SIG-M5 (cell line): ENCODE results near the gene DCUN1D1.

Source experiments
- DNase-seq: peaks from one replicate; lab custom pipeline; 2025; lab: John Stamatoyannopoulos, UW

DCUN1D1 gene

DNA sequence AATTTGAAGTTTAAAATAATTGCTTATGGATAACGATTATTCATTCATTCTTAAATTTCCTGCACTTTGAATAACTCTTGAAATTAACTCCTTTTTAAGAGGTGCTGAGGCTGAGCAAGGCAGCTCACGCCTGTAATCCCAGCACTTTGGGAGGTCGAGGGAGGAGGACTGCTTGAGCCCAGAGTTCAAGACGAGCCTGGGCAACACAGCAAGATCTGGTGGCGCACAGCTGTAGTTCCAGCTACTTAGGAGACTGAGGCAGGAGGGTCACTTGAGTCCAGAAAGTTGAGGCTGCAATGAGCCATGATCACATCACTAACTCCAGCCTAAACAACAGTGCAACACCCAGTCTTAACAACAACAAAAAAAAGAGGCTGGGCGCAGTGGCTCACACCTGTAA is 8.0 kb downstream of the DCUN1D1 start:
- DNase-seq = no peak

DNA sequence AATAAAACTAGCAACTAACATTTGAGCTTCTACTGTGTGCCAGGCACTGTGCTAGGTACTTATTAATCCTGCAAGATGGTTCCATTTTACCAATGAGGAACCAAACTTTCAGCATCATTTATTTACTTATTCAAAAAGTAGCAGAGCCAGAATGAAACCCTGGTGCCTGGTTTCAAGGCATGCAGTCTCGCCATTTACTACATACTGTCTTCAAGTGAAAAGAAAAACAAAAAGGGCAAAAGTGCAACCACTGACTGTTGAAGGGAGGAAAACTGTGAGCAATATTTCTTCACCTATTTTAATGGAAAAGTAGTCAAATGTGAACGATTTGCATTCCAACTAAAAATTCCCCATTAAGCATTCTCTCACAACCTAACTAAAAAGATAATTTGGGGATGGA is 8.7 kb downstream of the DCUN1D1 start:
- no peak for DNase-seq

DNA sequence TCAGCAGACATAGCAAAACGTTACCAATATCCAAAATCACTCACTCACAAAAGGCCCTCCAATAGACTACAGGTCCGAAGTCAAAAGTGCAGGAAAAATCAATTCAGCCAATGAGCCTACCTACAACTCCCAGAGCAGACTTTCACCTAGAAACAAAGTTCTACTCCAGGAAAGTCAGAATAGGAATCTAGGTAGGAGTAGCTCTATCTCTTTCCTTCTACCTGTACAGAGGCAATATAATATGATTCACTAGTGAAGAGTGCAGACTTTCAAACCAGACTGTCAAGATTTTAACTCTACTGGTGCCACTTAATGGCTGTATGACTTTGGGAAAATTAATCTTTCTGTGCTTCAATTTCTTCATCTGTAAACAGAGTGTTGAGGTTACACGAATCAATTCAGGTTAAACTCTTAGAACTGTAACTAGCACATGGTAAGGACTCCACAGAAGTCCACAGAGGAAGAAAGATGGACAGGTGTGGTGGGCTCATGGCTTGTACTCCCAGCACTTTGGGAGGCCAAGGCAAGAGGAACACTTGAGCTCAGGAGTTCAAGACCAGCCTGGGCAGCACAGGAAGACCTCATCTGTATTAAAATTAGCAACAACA is 9.4 kb downstream of the DCUN1D1 start:
- DNase-seq = no peak

DNA sequence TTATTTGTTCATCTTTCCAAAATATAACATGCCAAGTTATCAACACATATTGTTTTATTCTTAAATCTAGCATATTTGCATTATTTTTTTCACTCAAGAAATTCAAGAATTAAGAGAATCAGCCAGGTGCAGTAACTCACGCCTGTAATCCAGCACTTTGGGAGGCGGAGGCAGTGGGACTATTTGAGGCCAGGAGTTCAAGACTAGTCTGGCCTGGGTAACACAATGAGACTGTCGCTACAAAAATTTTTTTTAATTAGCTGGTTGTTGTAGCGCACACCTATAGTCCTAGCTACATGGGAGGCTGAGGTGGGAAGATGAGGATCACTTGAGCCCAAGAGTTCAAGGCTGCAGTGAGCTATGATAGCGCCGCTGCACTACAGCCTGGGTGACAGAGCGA is 10.5 kb downstream of the DCUN1D1 start:
- DNase-seq = no peak

DNA sequence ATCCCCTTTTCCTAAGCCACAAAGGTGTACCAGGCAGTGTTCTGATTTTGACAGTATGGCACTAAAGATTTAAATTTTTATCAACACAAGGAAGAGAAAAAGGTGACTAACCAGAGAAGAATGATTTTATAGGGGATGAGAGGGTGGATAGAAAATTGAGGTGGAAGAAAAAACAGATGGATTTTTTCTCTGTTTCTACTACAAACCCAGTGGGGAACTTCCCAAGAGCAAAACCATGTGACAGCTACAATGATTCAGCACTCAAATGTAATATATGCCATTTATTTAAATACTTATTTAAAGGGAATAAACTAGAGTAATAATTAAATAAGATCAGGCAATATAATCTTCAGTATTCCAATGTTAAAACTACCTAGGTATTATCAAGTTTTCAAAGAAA is 11.1 kb downstream of the DCUN1D1 start:
- no peak for DNase-seq

DNA sequence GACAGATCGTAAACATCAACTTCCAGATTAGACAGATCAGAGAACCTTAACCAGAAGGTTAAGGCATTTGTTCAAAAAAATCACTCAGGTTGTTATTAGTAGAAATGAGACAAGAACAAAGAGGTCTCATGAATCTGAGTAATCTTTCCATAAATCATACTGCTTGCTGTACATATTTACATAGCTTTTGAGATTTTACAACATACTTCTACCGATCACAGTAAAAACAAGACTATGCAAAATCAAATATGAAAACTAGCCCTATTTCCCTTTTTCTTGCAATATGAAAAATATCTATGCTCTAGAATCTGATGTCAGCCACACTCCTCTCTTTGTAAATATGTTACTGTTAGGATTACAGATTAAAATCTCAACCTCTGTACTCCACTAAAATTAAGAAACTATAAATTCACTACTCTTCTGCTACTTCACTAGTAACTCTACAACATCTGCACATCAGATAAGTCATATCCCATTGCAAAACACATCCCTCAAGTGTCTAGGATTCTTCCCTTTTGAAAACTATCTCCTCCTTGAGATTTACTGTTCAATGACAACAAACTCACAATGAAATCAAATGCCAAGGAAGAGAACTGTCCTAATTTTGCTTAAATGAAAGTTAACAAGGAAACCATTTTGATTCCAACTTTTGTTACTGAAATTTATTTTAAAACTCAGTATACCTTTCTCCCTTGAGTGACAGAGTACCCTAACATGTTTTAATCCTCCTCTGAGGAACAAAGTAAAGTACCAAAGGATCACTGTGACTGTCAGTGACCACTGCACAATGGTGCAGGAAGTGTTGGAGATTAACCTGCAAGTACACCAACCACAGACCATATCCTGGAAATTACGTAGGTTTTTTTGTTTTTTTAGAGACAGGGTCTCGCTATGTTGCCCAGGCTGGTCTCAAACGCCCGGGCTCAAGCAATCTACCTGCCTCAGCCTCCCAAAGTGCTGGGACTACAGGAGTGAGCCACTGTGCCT is 12.8 kb downstream of the DCUN1D1 start:
- no peak for DNase-seq

DNA sequence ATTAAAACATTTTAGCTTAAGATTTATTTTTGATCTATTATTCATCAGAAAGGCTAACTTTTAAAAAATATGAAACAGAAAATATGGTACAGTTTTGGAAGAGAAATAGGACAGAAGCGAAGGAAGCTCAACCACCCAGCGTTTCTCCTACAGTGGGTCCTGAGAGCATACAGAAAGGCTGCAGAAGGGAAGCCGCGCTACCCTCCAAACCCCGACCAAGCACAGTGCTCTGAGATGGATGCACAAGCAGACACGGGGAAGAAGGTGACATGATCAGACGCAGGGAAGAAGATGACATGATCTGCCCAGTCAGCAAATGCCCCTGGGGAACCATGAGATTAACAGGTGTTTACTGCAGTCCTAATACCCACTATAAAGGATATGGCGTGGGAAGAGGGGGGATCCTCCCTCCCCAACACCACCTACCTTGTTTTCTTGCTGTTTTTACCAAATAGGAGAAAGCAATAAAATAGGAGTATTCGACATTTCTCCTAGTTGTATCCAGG is 14.4 kb downstream of the DCUN1D1 start:
- DNase-seq = no peak

DNA sequence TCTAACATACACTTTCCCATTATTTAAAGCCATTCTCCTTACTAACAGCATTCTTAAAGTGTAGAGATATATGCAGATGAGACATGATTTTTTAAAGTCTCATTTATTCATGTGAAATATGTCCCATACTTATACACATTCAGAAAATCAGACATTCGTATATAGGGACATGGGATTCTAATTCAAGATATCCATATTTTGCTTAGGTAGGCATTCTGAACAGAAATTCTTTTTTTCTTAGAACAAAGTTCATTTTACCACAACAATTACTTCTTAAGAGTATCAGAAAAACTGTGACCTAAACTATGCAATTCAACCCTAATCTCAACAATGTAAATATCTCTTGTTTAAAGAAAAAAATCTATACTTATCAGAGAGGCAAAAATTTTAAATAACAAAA is 16.2 kb downstream of the DCUN1D1 start:
- no peak for DNase-seq

- DNase-seq = no peak
Observed at GRCh38 chr3:182962166-182962565, 18.2 kb downstream of the DCUN1D1 start.

DNA sequence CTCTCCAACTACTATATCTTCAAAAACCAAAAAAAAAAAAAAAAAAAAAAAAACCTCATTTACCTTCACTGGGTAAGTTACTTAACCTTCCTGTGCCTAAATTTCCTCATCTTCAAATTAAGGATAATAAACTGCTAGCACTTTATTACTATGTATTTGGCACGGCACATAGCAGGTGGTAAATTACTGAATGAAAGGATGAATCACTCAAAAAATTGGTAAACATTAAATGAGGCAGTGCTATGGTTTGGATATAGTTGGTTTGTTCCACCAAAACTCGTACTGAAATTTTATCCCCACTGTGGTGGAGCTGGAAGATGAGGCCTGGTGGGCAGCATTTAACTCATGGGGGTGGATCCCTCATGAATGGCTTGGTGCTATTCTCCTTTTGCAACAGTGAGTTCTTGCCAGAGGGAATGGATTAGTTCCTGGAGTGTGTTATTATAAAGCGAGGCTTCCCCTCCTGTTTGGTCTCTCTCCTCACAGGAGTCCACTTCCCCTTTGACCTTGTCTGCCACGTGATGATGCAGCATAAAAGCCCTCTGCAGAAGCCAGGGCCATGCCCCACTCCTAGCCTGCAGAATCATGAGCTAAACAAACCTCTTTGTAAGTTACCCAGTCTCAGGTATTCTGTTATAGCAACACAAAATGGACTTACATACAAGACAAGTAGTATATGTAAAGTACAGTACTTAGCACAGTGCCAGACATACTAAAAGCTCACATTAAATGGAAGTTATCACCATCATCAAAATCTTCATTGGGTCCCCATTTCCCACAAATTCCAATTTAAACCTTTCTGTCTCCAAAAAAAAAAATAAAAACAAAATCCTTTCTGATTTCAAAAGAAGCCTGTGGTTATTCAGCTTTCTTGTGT is 20.6 kb downstream of the DCUN1D1 start:
- no peak for DNase-seq

- DNase-seq = no peak
Observed at GRCh38 chr3:182957676-182958266, 22.6 kb downstream of the DCUN1D1 start.

GRCh38 chr3:182957226-182957625 is 23.1 kb downstream of the DCUN1D1 start:
- no peak for DNase-seq

DNA sequence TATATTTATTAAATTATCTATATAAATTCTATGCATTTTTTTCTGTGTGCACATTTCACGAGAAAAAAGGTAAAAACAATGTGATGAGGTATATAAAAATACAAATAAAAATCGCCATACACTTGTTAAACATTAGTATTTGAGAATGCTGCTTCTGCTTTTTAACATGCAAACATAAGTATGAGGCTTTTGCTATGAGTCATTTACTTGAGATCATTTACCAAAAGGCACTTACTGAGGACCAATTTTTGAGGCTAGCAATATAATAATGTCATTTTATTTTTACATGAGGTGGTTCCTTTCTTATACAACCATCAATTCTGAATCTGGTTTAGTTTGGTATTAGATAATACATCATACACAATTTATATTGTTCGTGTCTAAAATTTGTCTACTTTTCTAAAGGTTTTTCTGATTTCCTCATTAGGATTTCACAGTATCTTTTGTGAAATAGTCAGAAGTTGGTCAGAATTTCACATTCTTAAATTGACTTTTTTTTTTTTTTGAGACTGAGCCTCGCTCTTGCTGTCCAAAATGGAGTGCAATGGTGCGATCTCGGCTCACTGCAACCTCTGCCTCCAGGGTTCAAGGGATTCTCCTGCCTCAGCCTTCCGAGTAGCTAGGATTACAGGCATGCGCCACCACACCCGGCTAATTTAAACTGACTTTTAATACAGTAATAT is 25.6 kb downstream of the DCUN1D1 start:
- peak; percentile 15 for DNase-seq

DNA sequence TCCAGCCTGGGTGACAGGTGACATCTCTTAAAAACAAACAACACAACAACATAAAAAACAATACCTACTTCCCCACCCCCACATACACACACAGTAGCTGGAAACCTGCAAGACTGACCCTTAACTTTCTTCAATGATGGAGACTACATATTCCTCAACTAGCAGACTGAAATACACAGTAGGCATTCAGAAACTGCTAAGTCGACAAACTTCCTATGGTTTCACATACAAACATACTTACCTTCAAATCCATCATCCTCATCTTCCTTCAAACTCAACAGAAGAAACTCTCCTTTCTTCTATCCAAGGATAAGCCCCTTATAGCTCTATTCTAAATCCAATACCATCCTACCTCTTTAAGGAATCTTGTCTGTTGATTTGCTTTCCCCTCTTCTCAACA is 30.6 kb downstream of the DCUN1D1 start:
- DNase-seq = no peak

DNA sequence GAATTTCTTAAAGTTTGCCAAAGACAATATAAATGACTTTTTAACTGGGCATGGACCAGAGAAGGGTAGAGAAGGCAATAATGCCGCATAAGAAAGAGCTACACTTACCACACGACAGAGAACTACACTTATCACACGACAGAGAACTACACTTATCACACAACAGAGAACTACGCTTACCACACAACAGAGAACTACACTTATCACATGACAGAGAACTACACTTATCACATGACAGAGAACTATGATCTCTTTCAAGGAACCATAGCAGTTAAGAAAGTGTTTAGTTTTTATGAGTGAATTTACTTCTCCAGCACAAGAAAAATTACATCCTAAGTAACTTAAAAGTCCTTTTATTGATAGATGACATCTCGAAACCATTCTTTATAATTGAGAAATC is 32.0 kb downstream of the DCUN1D1 start:
- no peak for DNase-seq

- DNase-seq = no peak
Observed at GRCh38 chr3:182947888-182948287, 32.5 kb downstream of the DCUN1D1 start.

DNA sequence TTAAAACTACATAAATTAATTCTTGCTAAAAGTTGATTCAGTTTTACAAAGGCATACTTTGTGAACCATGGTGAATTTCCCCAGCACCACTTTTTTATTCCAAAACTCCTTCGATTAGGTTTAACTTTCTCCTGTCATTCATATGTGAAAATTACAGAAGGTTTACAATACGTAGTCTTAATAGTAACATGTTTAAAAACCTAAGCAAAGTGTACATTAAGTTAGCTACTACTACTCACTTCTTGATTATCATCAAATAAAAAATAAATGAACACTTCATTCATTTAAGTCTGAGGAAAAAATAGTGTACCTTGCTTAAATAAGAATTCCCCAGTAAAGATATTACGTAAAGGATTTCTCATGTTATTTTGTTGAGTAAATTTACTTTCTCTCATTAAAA is 38.6 kb downstream of the DCUN1D1 start:
- DNase-seq = no peak

DNA sequence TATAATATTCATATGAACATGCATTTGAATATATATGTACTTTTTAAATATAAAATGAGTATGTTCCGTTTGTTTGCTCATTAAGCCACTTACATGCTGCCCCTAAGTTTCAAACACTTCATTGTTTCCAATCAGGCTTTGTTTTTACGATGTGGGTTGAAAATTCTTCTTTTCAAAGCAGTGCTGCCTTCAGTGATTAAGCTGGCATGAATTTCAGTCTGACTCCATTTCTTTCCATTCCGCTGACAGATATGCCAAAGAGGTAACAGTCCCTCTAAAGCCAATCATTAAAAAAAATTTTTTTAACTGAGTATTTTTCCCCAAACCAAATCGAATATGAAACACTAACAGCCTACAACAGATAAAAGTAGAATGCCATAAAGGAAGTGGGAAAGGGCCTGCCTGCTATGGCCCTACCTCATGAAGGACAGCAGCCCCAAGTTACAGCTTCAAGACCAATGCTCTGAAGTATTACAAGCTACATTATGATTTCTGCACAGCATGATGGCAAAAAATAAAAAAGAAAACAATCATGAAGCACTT is 40.0 kb downstream of the DCUN1D1 start:
- no peak for DNase-seq

GRCh38 chr3:182937293-182938051 is 42.9 kb downstream of the DCUN1D1 start:
- no peak for DNase-seq

DNA sequence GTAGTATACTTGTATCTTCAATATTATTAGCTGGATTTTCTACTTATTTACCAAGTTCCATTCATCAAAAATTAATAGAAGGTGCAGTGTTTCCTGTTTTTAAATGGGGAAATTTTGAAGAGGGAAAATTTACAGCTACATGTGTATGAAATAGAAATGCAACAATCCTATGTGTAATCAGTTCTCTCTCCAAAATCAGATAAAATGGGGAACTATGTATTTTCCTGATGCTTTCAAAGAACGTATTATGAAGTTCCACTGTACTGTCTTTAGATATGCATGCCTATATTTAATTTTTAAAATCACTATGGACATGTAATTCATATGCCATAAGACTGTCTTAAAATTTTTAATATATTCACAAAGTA is 43.4 kb downstream of the DCUN1D1 start:
- no peak for DNase-seq
